Activated naive CD8-positive, alpha-beta T cell treated with anti-CD3 and anti-CD28 coated beads, Interleukin-2, amount 10 ng/mL, durations not matched to agents 7 days and 5 days (primary cell): ENCODE data around the gene PPP1R9B. TPM values are rescaled to one million over a fixed set of nuclear protein-coding genes. Genes with fewer than 3 reads are reported as not detected.
A peak's percentile ranks its signal among the peaks of the same experiment; 100 is the strongest.

Experiments used
- ATAC-seq: fragments of 150-1000 bp; cut with Tn5 transposase; one replicate; pipeline ENCODE4 v1.10.0; 2021; ENCODE audit warnings: low read depth, moderate library complexity
- POLR2A ChIA-PET: fragments of 350-600 bp; sonication (Branson Sonifier 250); formaldehyde crosslinking; loops from one replicate; lab custom pipeline; 2021; ENCODE audit warnings: antibody characterized with exemption; lab: Charles Lee
- DNase-seq: peaks from one replicate; pipeline ENCODE4 v3.0.0; 2021
- H3K27ac Mint-ChIP-seq: one replicate; pipeline ENCODE4 v1.8.0; 2022; ENCODE audit warnings: mild to moderate bottlenecking, mixed read lengths
- H3K27me3 Mint-ChIP-seq: one replicate; pipeline ENCODE4 v1.8.0; 2022; ENCODE audit warnings: mild to moderate bottlenecking, moderate library complexity, mixed read lengths
- H3K36me3 Mint-ChIP-seq: one replicate; pipeline ENCODE4 v1.8.0; 2021; ENCODE audit warnings: mild to moderate bottlenecking, mixed read lengths
- H3K4me1 Mint-ChIP-seq: one replicate; pipeline ENCODE4 v1.8.0; 2021; ENCODE audit warnings: mixed read lengths
- H3K4me3 Mint-ChIP-seq: one replicate; pipeline ENCODE4 v1.8.0; 2022; ENCODE audit warnings: mild to moderate bottlenecking, moderate library complexity, mixed read lengths
- H3K9me3 Mint-ChIP-seq: one replicate; pipeline ENCODE4 v1.8.0; 2021; ENCODE audit warnings: mixed read lengths
- total RNA-seq, 2 experiments: library from RNA; stranded (reverse); gene quantifications; one replicate each; pipeline ENCODE4 v1.2.3, GENCODE V29; 2021

PPP1R9B gene
- total RNA-seq, 2 experiments from 2014 or later: 114 to 116 TPM

- H3K36me3 Mint-ChIP-seq: peaks cover 2% of the 10 kb centered on the region
- ATAC-seq: no peak
- no peak for DNase-seq
- H3K27me3 Mint-ChIP-seq: peaks cover 4% of the 10 kb centered on the region
- H3K9me3 Mint-ChIP-seq: no peaks in the 10 kb centered on the region
- H3K4me3 Mint-ChIP-seq: no peak overlapping the region
- H3K27ac Mint-ChIP-seq: no peak overlapping the region
- peaks cover 25% of the 10 kb centered on the region for H3K4me1 Mint-ChIP-seq
- POLR2A ChIA-PET: interaction anchor here (0.5 to 1.2 kb wide), 2 partner anchors 16 to 383 kb away, joined by 3 read pairs; no protein-coding TSS in a partner anchor
Measured at GRCh38 chr17:50165466-50165865, 15.0 kb upstream of the PPP1R9B start.

DNA sequence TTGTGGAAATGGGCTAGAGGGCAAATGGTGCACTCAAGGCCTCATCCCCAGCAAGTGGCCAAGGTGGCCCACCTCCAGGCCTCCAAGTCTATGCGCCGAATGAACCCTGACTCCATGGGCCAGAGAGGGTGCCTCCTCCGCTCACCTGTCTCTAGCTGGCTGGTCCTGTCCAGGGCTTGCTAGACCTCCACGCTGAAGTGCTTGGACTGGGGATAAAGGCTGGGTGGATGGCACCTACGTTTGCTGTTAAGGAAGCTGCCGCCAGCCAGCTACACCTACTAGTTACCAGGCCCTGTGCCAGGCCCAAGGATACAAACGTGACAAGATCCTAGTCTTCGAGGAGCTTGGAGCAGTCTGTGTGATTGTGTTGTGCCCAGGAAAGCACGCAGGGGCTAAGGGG, 14.6 kb upstream of the PPP1R9B start:
- H3K27ac Mint-ChIP-seq: no peak overlapping the region
- peaks cover 6% of the 10 kb centered on the region for H3K27me3 Mint-ChIP-seq
- H3K4me3 Mint-ChIP-seq: no peak overlapping the region
- H3K4me1 Mint-ChIP-seq: peaks cover 25% of the 10 kb centered on the region
- POLR2A ChIA-PET: interaction anchor here (0.5 to 1.2 kb wide), 2 partner anchors 15 to 382 kb away, joined by 3 read pairs; no protein-coding TSS in a partner anchor
- peaks cover 2% of the 10 kb centered on the region for H3K36me3 Mint-ChIP-seq
- DNase-seq (no peak), ATAC-seq (no peak)
- H3K9me3 Mint-ChIP-seq: no peaks in the 10 kb centered on the region

DNA sequence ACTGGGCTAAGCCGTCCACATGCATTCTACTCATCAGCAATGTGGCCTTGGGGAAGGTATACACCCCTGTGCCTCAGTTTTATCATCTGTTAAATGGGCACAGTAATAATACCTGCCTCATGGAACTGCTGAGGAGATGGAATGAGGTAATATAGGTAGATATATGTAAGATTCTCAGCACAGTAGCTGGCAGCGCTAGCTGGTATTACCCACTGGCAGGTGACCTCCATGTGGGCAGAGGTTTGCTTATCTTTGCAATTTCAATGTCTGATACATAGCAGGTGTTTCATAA, 14.2 kb upstream of the PPP1R9B start:
- Mint-ChIP-seq H3K4me3 (no peak overlapping the region), H3K9me3 (no peaks in the 10 kb centered on the region), H3K36me3 (peaks cover 2% of the 10 kb centered on the region), H3K4me1 (peaks cover 25% of the 10 kb centered on the region), H3K27me3 (peaks cover 10% of the 10 kb centered on the region), H3K27ac (no peak overlapping the region)
- ATAC-seq (no peak), DNase-seq (no peak)
- POLR2A ChIA-PET: interaction anchor here (1.2 kb wide), 1 partner anchor 15 kb away, joined by 3 read pairs; no protein-coding TSS in a partner anchor

- Mint-ChIP-seq H3K36me3 (peaks cover 2% of the 10 kb centered on the region), H3K4me1 (peaks cover 21% of the 10 kb centered on the region), H3K27ac (no peak overlapping the region), H3K4me3 (no peak overlapping the region), H3K9me3 (no peaks in the 10 kb centered on the region), H3K27me3 (peaks cover 11% of the 10 kb centered on the region)
- POLR2A ChIA-PET: interaction anchor here (0.6 to 1.0 kb wide), 3 partner anchors 15 to 1722 kb away, joined by 3 to 4 read pairs (median 3); no protein-coding TSS in a partner anchor
- no peak for ATAC-seq
- DNase-seq: no peak
Measured at GRCh38 chr17:50163843-50164696, 13.6 kb upstream of the PPP1R9B start.

DNA sequence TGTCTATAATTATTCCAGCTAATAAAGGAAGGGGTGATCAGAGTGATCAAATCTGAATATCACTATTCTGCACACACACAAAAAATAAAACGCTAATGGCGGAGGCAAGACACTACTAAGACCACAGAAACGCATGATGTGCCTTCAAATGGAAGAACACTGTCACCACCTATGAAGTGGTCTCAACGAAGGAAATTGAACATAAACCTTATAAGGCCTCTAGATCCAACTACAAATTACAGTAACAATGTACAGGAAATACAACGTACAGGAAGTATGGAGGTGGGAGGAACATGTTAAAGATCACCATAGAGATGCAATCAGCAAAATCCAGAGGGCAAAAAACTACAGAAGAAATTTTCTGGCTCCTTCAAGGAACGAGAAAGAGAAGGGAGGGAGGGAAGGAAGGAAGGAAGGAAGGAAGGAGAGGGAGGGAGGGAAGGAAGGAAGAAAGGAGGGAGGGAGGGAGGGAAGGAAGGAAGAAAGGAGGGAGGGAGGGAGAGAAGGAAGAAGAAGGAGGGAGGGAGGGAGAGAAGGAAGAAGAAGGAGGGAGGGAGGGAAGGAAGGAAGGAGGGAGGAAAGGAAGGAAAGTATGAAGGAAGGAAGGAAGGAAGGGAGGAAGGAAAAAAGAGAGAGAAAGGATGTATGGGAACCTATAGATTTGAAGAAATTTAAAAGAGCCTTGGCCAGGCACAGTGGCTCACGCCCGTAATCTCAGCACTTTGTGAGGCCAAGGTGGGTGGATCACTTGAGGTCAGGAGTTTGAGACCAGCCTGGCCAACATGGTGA, 12.2 kb upstream of the PPP1R9B start:
- DNase-seq: no peak
- Mint-ChIP-seq H3K27me3 (peaks cover 11% of the 10 kb centered on the region), H3K36me3 (peaks cover 2% of the 10 kb centered on the region), H3K9me3 (no peaks in the 10 kb centered on the region), H3K27ac (peak overlapping the region; percentile 91), H3K4me3 (peak overlapping the region; percentile 5), H3K4me1 (peaks cover 26% of the 10 kb centered on the region)
- POLR2A ChIA-PET: interaction anchor here (0.8 to 2.5 kb wide), 5 partner anchors 11 to 68 kb away, joined by 3 to 32 read pairs (median 10); partner anchors contain the start of gene PPP1R9B
- ATAC-seq: no peak

GRCh38 chr17:50161911-50162288, 11.4 kb upstream of the PPP1R9B start:
- H3K4me3 Mint-ChIP-seq: peak overlapping the region; percentile 67
- no peaks in the 10 kb centered on the region for H3K9me3 Mint-ChIP-seq
- peaks cover 11% of the 10 kb centered on the region for H3K27me3 Mint-ChIP-seq
- ATAC-seq: no peak
- POLR2A ChIA-PET: interaction anchor here (0.6 to 2.5 kb wide), 8 partner anchors 10 to 819 kb away, joined by 3 to 32 read pairs (median 6); partner anchors contain the start of gene PPP1R9B
- no peak for DNase-seq
- peaks cover 2% of the 10 kb centered on the region for H3K36me3 Mint-ChIP-seq
- peak overlapping the region; percentile 91 for H3K27ac Mint-ChIP-seq
- H3K4me1 Mint-ChIP-seq: peaks cover 33% of the 10 kb centered on the region

- POLR2A ChIA-PET: interaction anchor here (0.6 to 2.5 kb wide), 10 partner anchors 9 to 818 kb away, joined by 3 to 32 read pairs (median 6); partner anchors contain the start of gene PPP1R9B
- Mint-ChIP-seq H3K9me3 (no peaks in the 10 kb centered on the region), H3K4me1 (peaks cover 34% of the 10 kb centered on the region), H3K4me3 (peak overlapping the region; percentile 67), H3K36me3 (peaks cover 2% of the 10 kb centered on the region), H3K27me3 (peaks cover 11% of the 10 kb centered on the region), H3K27ac (peak overlapping the region; percentile 91)
- DNase-seq (peak; percentile 99), ATAC-seq (peak; percentile 95)
Measured at GRCh38 chr17:50161023-50161910, 10.8 kb upstream of the PPP1R9B start.

DNA sequence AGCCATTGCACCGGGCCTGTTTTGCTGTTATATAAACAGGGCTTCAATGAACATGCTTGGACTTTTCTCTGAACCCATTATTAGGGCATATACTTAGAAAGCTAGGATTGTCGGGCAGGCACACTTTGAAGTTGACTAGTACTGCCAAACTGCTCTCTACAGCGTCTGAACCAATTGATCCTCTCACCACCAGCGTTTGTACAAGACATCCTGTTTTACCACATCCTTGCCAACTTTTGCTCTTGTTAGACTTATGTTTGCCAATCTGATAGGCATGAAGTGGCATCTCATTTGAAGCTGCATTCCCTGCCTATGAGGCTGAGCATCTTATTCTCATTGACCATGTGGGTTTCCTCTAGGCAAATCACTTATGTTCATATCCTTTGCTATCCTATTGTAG, 7.4 kb upstream of the PPP1R9B start:
- Mint-ChIP-seq H3K4me3 (peak overlapping the region; percentile 46), H3K9me3 (no peaks in the 10 kb centered on the region), H3K27ac (peak overlapping the region; percentile 66), H3K4me1 (peaks cover 50% of the 10 kb centered on the region), H3K36me3 (peaks cover 2% of the 10 kb centered on the region), H3K27me3 (peaks cover 11% of the 10 kb centered on the region)
- POLR2A ChIA-PET: interaction anchor here (1.0 kb wide), 1 partner anchor 9 kb away, joined by 5 read pairs; no protein-coding TSS in a partner anchor
- no peak for DNase-seq
- peak; percentile 19 for ATAC-seq

DNA sequence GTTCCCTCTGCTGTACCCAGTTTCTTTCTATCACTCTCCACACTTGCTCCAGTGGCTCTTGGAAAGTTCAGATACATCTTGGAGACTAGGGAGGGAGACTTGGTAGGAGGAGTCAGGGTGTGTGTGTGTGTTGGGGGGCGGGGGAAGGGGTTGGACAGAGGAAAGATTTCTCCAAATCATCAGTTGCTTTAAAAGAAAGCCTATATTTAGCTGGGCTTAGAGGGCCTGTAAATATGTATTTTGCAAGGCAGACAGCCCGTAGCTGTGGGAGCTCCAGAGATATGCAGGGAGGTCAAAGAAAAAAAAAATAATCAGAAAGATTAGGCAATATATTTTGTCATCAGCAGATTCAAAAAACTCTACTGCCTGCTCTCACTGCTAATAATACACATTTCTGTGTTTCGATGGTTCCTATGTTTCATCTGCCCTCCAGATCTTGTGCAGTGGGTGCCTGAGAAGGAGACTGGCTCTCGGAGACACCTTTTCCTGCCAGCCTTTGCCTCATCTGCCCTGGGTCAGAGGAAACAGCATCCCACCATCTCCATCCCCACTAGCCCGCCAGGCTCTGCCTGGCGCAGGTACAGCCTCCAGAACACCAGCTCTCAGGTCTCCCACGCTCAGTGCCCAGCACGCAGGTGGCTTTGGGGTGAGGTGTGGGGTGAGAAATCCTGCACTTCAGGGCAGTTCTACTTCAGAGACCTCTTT, 4.8 kb upstream of the PPP1R9B start:
- H3K27me3 Mint-ChIP-seq: peaks cover 7% of the 10 kb centered on the region
- no peak for ATAC-seq
- H3K27ac Mint-ChIP-seq: peak overlapping the region; percentile 54
- H3K4me1 Mint-ChIP-seq: peaks cover 42% of the 10 kb centered on the region
- H3K36me3 Mint-ChIP-seq: no peaks in the 10 kb centered on the region
- no peaks in the 10 kb centered on the region for H3K9me3 Mint-ChIP-seq
- POLR2A ChIA-PET: no interaction called here
- H3K4me3 Mint-ChIP-seq: no peak overlapping the region
- no peak for DNase-seq

- POLR2A ChIA-PET: no interaction called here
Measured at GRCh38 chr17:50154604-50155003, 4.1 kb upstream of the PPP1R9B start.

DNA sequence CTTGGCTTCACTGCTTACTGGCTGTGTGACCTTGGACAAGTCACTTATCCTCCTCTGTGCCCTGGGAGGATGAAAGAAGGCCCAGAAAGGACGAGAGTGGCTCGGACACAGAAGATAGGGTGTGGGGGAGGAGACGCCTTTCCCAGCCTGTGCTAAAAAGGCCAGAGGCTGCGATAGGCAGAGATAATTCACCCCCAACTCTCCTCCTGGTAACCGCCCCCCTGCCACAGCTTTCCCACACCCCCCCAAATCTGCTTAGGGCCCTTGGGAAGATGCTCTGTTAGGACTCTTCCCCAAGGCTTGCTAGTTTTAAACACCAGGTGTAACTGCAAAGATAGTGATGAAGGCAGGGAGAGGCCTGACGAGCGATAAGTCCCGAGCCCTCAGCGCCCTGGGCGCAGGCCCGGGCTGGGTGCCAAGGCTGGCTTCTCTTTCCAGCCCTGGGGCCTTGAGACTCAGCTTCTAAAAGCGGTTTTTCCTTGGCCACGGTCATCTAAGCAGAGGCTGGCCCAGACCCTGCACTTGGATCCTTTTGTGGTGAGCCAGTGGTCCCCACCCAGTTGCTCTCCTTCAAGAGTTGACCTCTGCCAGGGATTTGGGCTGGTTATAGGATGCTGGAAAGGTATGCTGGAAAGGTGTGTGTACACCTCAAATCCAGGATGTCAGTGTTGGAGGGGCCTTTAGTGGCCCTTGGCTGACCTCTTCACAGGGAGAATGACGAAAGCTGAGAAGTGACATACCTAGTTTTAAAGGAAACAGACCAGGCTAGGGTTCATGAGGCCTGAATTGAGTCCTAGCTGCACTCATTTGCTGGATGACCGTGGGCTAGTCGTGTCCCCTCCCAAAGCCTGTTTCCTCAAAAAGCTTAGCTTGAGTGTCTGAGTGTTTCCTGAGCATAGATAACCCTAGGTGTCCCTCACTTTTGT, 3.4 kb upstream of the PPP1R9B start:
- Mint-ChIP-seq H3K27me3 (no peaks in the 10 kb centered on the region), H3K36me3 (peaks cover 2% of the 10 kb centered on the region), H3K9me3 (no peaks in the 10 kb centered on the region), H3K4me1 (peaks cover 42% of the 10 kb centered on the region), H3K4me3 (no peak overlapping the region), H3K27ac (peak overlapping the region; percentile 3)
- no peak for DNase-seq
- no peak for ATAC-seq
- POLR2A ChIA-PET: no interaction called here

More at GRCh38 chr17:50154604-50155003, 4.1 kb upstream of the PPP1R9B start:
- peaks cover 1% of the 10 kb centered on the region for H3K27me3 Mint-ChIP-seq
- no peaks in the 10 kb centered on the region for H3K36me3 Mint-ChIP-seq
- H3K27ac Mint-ChIP-seq: peak overlapping the region; percentile 54
- no peaks in the 10 kb centered on the region for H3K9me3 Mint-ChIP-seq
- peaks cover 42% of the 10 kb centered on the region for H3K4me1 Mint-ChIP-seq
- no peak overlapping the region for H3K4me3 Mint-ChIP-seq
- no peak for DNase-seq
- no peak for ATAC-seq
